HG03135 (cell line): ENCODE data around the gene GAREM1.

Experiments used
- ATAC-seq: cut with Tn5 transposase; IDR thresholded peaks from one replicate; pipeline ENCODE4 v1.9.1; 2021; ENCODE audit warnings: mild to moderate bottlenecking, moderate library complexity; ENCODE audit not compliant: unreplicated experiment

The GAREM1 gene

DNA sequence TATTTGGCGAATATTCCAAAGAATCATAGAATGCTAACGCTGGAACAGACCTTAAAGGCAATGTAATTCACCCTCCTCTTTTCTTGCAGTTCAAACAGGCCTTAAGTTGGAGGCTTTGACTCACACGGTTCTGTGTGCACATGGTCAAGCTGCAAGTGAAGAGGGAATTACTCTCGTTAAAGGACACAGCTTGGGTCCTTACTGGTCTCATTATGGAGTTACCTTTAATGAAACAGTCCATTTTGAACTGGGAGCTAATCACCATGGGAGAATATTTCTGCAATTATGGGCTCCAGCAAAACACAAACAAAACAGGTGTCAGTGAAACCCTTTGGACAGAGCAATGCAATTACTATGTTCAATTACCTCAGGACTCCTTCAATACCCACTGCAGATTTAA, 135.5 kb downstream of the GAREM1 start:
- ATAC-seq: no peak

DNA sequence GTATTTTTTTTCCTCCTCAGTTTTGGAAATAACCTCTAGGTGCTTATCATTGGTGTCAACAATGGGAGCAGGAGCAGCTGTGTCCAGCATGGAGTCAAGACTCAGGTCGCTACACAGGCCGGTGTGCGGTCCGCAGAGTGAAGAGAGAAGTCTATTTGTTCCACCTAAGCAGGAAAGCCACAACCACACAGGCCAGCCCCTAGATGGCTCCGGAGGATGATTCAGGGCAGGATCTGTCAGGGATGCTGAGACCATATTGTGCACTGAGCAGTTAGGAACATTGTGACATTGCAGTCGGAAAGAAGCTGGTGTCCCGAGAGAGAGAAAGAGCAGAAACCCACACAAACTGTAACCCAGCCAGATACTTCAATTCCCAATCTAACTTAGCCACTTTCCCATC, 136.9 kb downstream of the GAREM1 start:
- no peak for ATAC-seq

DNA sequence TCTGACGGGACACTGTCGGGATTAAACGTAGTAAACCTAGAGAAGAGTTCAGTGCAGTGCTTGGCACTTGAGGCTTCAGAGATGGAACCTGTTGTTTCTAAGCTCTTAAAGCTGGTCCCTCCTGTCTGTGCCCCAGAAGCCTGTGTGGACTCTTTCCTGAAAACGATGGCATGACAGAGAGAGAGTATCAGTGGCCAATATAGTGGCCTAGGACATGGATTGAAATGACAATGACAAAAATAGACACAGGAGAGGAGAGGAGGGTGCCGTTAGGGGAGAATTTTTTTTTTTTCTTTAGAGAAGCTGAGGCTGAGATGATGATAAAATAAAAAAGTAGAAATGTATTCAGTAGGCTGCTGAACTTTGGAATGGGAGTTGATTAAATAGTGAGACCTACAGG, 138.0 kb downstream of the GAREM1 start:
- no peak for ATAC-seq

DNA sequence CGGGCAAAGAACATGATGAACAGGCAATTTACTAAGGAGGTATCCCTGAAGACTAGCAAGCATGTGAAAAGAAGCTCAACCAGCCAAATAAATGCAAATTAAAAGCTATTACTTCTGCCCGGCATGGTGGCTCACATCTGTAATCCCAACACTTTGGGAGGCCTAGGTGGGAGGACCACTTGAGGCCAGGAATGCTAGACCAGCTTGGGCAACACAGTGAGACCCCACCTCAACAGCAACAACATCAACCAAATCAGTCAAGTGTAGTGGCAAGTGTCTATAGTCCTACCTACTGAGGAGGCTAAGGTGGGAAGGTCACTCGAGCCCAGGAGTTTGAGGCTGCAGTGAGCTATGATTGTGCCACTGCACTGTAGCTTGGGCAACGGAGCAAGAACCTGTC, 141.7 kb downstream of the GAREM1 start:
- no peak for ATAC-seq

DNA sequence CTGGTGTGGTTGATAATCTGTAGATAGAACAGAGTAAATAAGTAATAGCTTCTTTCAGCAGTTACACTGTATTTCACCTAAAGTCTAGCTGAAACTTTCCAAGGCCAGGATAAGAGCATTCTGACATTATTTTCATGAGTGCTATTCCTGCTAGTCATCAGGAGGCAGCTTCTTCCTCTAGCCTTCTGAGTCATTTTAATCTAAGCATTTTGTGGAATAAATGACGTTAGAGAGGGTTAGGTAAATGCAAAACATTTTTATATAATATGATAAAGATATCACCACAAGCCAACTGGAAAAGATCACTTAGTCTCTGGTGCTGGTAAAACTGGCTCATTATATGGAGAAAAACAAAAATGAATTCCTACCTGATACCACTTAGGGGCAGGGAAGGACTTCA, 142.3 kb downstream of the GAREM1 start:
- ATAC-seq: no peak

DNA sequence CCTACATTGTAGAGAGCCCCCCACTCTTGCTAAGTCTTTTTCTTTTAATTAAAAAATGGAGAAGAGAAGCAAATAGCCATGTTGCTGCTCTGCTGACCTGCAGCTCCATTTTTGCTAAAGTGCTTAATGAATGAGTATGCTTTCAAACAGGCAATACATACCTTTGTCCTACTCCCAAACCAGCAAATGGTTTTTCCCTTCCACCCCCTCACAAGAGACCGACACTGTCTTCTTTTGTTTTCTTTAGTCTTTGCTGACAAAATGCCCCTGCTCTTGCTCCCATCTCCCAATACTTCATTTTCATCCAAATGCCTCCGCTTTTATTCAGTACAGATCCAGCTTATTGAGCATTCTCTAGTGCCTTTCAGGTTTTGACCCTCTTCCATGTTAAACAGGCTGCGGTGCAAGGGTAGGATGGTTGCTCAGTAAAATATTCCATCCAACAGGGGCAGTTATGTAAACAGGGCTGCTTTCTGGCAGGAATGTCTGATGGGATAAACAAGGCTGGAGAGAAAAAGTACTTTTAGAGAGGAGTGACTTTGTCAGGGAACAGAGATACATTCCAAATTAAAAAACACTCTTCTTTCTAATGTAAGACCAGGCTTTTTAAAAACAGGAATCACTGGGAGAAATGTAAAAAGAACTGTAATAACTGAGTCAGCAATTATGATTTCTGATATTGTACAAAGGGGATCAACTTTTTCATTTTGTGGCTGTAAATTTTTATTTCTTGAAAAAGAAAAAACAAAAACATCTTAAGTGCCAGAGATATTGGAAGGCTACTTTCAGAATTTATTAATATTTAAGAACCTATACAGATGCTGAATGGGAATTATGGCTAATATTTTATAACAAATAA, 144.0 kb downstream of the GAREM1 start:
- ATAC-seq: no peak

DNA sequence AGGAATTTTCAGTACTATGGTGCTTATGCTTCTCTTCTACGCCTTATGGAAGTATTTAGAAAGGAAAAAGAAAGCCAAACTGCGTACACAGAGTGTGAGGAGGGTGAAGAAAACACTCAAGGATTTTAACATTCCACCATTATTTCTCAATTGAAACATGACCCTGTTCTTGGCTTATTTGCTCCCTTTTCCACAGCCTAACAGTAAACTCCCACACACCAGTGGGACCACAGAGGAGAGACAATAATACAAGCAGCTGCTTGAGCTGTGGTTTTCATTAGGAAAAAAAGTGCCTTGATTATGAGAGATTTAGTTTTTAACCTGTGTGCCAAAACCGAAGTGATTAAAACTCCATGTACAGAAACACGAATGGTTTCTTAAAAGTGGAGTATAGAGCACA, 146.5 kb downstream of the GAREM1 start:
- ATAC-seq: no peak

DNA sequence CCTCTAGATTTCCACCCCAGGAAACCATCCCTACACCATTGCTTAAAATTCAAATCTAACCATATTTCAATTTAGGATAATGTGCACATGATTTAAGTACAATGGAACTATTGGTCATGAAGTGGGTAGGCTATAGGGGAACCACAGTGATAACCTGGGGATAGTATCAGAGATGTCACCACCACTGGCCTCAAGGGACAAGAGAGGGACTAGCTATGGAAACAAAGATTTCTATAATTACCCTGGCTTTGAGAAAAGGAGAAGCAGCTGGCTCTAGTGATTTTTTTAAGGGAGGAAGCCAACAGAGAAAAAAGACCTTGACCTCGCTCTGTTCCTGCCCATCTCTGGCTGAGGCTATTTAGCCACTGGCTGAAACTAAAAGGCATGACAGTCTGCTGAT, 148.9 kb downstream of the GAREM1 start:
- ATAC-seq: no peak

DNA sequence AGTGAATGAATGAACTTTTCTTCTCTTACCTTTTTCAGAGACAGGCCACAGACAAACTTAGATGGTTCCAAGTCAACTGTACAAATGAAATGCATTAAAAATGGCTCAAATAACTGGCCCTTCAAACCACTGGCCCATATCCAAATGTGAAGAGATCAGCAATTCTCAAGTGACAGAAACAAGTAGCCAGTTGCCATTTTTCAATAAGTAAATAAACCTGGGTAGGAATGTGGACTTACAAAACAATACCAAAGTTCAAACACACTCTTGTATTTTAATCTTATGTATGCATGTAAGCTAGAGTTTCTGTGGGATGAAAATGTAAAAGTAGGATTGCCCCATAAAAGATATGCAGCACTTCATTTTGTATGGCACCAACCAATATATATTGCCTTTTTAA, 151.6 kb downstream of the GAREM1 start:
- no peak for ATAC-seq

DNA sequence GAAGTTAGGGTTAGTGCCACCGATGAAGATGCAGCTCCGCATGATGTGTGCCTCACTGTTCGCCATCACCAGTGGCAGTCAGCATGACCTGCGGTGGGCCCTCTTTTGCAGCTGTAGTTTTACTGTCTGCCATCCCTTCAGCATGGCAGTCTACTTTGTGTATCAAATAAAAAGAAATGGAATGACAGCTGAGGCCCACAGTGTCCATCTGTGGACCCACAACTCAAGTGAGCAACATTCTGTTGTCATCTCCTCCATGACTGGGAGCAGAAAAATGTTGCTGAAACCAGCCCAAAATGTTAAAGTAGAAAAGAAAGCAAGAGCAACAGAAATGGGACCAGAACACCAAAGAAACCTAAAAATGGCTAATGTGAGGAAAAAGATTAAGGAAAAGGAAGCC, 152.1 kb downstream of the GAREM1 start:
- ATAC-seq: no peak

DNA sequence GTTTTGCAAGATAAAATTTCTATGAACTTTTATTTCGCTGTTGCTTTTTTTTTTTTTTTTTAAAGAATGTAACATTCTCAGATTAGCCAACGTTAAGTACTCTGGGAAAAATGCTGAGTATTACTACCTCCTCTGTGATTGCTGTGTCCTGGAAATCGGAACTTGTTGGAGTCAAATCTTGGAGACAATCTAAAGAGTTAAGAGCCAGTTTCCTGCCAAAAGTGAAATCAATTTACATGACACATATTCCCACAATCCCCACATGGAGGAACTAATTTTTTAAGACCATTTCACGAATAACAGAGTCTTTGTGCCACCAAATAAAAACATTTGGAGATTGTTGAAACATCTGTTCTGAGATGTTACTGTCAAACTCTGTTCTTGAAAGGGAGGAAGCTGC, 153.0 kb downstream of the GAREM1 start:
- no peak for ATAC-seq

DNA sequence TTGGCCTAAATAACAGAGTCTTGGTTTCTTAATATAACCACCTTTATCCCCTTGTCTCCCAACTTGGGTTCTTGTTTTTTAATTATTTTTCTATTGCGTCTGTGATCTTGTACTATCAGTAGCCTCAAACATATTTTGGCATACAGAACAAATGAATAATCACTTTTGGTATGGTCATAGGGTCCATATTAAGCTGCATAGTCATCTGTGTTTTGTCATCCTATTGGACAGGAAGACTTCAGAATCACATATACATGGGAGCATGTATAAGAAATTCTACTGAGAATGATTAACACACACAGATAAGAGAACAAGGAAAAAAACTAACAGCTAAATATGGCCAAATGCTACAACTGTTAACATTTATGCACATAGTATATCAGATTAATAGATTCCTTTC, 154.8 kb downstream of the GAREM1 start:
- ATAC-seq: no peak

DNA sequence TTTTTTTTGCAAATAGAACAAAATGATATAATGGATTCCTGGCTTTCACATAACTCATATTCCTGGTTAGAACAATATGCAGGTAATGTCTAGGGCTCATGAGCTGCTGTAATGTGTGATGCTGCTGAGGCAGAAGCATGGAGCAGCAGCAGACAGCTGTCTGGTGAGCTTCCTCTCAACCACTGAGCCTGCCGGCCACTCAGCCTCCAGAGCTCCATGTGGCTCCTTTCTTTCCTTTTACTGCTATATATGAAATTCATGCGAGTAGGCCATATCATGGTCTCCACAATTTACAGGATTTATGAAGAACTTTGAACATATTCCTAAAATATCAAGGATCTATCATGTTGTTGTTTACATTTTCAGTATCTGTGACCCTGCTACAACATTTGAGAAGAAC, 159.9 kb downstream of the GAREM1 start:
- no peak for ATAC-seq

DNA sequence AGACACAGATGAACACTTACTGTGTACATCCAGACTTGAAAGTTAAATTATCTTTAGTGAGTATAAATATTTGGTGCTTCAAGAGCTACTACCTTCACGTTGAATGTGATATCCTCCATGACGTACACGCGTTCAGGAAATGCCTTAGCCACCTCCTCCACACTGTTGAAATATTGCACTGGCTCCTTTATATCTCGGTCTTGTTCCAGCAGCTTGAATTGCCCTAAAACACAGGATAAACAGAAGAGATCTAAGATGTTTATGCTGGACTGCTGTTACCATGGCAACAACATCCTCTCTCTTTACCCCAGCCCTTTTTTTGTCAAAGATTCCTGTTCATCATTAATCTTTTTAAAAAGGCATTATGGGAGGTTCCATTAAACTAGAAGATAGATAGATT, 160.6 kb downstream of the GAREM1 start:
- no peak for ATAC-seq

DNA sequence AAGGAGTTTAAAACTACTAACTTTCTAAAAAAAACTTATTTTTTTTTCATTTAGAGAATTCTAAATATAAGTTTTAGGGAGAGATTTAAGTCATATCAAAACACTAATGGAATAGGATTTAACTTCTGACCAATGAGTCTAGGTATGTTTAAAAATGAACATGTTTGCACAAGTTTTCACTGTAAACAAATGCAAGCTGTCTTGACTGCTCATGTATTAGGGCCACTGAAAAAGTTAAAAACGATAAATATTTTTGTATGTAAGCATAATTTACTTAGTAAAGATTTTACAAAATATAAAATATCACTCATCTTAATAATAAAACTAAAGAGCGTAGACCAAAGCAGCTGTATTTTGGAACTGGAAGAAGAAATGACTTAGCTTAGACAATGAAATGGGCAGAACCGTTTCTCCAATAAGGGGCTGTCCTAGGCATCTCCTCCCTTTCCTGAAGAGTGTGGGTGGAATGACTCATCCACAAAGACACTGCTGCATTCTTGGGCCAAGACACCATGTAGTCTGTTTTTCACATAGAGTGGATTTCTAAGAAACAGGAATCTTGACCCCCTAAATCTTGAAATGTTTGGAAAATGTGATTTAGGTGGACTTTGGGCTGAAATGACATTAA, 162.1 kb downstream of the GAREM1 start:
- no peak for ATAC-seq

DNA sequence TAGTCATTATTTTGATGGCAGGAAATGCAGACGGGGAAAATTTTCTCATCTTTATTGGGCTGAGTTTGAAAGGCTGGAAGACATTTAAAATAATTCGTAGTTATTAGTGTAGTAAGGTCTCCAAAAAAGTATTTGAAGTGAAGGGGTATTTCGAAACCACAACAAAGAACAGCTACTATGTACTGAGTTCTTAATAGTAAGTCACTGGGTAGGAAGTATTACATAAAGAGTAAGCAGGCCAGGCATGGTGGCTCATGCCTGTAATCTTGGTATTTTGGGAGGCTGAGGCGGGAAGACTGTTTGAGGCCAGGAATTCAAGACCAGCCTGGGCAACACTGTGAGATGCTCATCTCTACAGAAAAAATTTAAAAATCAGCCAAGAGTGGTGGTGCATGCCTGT, 167.3 kb downstream of the GAREM1 start:
- ATAC-seq: no peak

DNA sequence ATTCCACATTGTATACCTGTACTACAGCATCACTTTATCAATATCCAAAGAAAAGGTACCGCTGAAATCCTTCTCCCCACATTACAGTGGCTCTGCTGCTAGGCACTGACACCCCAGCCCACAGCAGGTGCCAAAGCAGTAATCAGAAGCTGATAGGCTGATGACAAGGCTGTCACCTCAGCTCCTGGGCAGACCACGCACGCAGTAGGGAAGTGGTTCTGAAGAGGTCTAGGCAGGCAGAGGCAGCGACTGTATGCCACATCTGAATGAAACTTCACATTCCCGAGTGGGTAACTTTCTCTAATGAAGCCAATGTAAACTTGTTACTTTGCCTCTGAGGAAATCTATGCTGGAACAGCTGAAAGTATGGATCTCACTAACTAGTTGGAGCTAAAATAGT, 167.9 kb downstream of the GAREM1 start:
- ATAC-seq: no peak

DNA sequence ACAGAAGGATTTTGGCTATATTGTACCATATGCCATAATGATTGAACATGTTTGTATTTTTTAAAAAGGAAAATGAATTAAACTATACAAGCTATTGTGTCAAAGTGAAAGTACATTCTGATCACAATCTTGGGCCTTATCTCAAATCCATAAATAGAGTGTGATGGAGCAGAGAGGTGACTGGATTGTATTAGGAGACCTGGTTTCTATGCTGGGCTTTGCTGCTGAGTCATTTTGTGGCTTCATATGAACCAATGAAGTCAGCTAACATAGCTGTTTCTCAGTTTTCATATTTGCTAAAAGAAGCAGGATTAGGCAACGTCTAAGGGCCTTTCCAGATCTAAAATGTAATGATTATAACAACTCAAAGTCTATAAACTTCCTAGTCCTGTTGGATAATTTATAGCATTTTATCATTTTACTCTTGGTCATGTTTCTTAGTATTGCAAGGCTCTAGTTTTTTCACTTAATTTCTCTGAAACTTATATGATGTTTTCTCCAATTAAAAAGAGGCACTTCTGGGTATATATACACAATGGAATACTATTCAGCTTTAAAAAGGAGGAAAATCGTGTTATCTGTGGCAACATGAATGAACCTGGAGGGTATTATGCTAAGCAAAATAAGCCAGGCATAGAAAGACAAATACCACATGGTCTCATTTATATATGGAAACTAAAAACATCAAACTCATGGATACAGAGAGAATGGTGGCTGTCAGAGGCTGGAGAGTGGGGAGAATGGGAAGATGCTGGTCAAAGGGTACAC, 168.5 kb downstream of the GAREM1 start:
- ATAC-seq: peak; percentile 76

DNA sequence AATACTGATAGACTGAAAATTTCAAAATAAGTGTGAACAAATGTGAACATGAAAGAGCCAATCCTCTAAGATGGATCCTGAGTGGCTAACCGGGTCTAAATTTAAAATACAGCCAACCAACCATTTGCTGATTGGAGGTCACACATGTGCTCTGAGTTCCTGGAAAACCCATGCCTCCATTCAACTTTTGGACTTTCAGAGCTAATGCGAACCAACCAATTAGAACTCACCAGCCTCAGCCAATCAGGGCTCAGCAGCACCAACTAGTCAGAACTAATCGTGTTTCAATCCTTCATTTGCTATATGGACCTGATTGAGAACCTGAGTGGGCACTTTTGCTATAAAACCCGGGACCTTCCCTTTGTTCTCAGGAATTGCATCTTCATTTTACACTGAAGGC, 169.3 kb downstream of the GAREM1 start:
- ATAC-seq: no peak

DNA sequence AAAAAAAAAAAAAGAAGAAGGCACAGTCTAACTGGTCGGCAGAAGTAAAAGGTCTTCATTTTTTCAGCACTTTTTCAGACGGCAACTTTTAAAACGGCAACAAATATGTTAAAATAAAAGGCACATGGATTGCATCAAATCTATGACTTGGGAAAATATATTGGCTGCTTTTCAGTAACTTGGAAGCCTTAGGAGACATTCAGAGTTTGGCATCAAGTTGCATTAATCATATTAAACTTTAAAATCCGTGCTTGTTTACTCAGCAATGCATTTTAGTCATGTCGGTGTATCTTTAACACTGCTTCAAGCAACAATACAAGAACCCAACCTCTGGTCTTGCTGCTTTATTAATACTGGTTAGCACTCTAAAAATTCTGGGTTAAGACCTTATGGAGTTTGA, 169.8 kb downstream of the GAREM1 start:
- no peak for ATAC-seq

DNA sequence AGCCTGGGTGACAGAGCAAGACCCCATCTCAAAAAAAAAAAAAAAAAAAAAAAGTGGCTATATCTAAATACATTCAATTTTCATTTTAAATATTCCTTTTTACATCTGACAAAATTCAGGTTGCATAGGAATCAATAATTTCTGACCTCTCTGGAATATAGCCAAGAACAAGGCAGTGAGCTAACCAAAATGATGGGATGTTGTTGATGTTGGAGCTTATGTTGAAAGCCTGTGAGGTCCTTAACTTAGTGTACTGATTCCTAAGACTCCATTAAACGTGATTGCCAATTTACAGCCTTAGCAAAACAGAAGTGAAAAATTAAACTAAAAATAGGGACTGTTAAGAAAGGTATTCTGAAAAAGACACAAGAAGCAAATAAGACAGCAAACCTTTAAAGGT, 171.2 kb downstream of the GAREM1 start:
- no peak for ATAC-seq

DNA sequence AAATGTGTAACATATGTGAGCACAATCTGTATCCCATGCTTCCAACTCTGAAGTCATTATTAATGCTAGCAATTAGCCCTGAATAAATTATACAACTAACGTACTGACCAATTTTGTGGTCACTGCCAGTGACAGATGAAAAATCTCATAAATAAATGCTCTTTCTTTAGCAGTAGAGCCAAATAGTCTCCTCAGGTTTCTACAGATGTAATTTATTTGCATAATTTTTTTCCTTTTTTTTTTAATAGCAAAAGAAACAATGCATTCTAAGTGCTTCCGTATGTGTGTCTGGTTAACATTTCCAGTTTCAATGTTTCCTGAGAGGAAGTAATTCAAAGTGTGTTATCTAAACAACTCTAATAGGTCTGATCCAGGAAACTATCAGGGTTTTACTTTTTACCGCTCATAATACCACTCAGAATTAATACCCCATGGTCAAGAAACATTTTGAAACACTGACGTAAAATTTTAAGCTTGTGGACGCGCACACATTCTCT, 172.5 kb downstream of the GAREM1 start:
- no peak for ATAC-seq
